H1 (cell line): Measurements from ENCODE around the gene ANXA6. TPM values are rescaled to one million over a fixed set of nuclear protein-coding genes. Genes with fewer than 3 reads are reported as not detected.

Experiments
- BACH1 ChIP-seq: IDR thresholded peaks from 2 replicates; pipeline ENCODE4 v1.6.1; 2012; ENCODE audit warnings: low read length, improper control_type of control experiment
- BRCA1 ChIP-seq: IDR thresholded peaks from 2 replicates; pipeline ENCODE4 v1.6.1; 2012; ENCODE audit warnings: low read depth, low read length, improper control_type of control experiment
- CHD1 ChIP-seq: IDR thresholded peaks from 2 replicates; pipeline ENCODE4 v1.6.1; 2012; ENCODE audit warnings: low read depth, low read length, improper control_type of control experiment
- KDM4A ChIP-seq: IDR thresholded peaks from one replicate; pipeline ENCODE4 v1.7.1; 2012; ENCODE audit warnings: low read depth, mild to moderate bottlenecking, moderate library complexity, low read length, inconsistent platforms; ENCODE audit not compliant: severe bottlenecking
- TAF1 ChIP-seq: IDR thresholded peaks from 2 replicates; pipeline ENCODE4 v1.6.1; 2011; ENCODE audit warnings: mild to moderate bottlenecking, low read depth, low read length
- TBP ChIP-seq: IDR thresholded peaks from 2 replicates; pipeline ENCODE4 v1.6.1; 2011; ENCODE audit warnings: low read depth, low read length, improper control_type of control experiment
- polyA plus RNA-seq, 7 experiments: library from polyadenylated mRNA; depleted of rRNA in 3 of 7; stranded (reverse) in 5 of 7; unstranded in 2 of 7; fragments of >200 nt in 5 of 7; fragments of 200-250 nt in 2 of 7; gene quantifications; 1 replicate in 5 of 7; 2 replicates in 1 of 7; 4 replicates in 1 of 7; pipeline versions ENCODE4 v1.2.1 to v1.2.3, GENCODE V29; 2011 to 2013; ENCODE audit warnings: missing spikeins in 2 of 7, mixed read lengths in 2 of 7
- total RNA-seq: library from RNA; stranded (reverse); fragmentation: NEBNext Ultra II Directional; extraction: Animal tissue kit (Norgen Biotek cat#: 25700); gene quantifications from 2 replicates; pipeline ENCODE4 v1.2.1, GENCODE V29; 2021
- TF ChIP-seq, protein P1 (sequence below): IDR thresholded peaks from 2 replicates; pipeline ENCODE4 v1.6.1; 2012; ENCODE audit warnings: inconsistent platforms

The ANXA6 gene
- total and polyA plus RNA-seq, 2 of the 8 experiments (the other 6 are each of a cell fraction or from before 2014, with no cell fraction given), result 61.3 to 78.6 TPM

DNA sequence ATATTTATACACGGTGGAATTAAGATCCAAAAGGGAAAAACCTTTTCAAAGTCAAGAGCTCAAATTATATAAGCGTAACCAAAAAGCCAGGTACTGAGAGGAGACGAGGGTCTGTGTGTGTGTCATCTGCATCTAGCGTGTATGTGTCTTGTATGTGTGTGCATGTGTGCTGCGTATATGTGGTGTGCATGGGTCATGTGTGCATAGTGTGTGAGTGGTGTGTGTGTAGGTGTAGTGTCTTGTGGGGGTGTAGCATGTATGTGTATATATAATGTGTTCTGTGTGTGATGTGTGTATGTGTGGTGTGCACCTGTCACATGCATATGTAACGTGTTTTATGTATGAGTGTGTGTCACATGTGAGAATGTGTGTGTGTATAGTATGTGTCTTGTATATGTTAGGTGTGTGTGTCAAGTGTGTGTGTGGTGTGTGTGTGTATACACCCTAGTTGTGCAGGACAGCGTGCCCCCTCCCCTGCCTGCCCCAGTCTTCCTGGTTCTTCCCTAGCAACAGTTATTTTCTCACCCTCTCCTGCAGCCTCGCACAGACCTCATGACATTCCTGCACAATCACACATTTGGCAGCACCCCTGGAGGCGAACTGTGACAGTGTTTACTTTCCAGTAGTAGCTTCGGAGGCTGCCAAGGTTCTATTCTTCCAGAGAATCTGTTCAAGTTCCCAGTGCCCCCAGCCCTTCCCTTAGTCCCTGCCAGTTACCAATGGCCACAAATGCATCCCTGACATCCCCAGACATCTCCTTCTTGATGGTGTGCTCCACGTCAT lies 49.6 kb downstream of the ANXA6 start (continued):
- TF ChIP-seq, protein P1, sequence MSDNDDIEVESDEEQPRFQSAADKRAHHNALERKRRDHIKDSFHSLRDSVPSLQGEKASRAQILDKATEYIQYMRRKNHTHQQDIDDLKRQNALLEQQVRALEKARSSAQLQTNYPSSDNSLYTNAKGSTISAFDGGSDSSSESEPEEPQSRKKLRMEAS, result no peak
- no peak for TF ChIP-seq BACH1
- TF ChIP-seq BRCA1, result no peak
- no peak for TF ChIP-seq TAF1
- no peak for TF ChIP-seq CHD1
- TF ChIP-seq KDM4A, result no peak
- TF ChIP-seq TBP, result no peak
